GM12878 (cell line): ENCODE data around the gene TEPSIN. TPM values are rescaled to one million over a fixed set of nuclear protein-coding genes. Genes with fewer than 3 reads are reported as not detected.

ENCODE experiments used
- ATAC-seq: fragments of 200-7000 bp; cut with Tn5 transposase; 3 replicates; pipeline ENCODE4 v1.9.1; 2020; ENCODE audit warnings: mild to moderate bottlenecking, moderate library complexity
- BruUV-seq: library from RNA; stranded (reverse); fragments of 400-500 nt; replicated peaks from 2 replicates; lab custom pipeline; 2021; lab: Mats Ljungman, UMichigan
- CTCF ChIA-PET: fragments of 300-600 bp; sonication (Branson Sonifier 250); formaldehyde crosslinking; extraction: SDS; loops from one replicate; lab custom pipeline; 2021; ENCODE audit warnings: inconsistent platforms; lab: Yijun Ruan, JAX
- POLR2A ChIA-PET: fragments of 350-600 bp; formaldehyde crosslinking; extraction: SDS; loops from one replicate; lab custom pipeline; 2021; ENCODE audit warnings: inconsistent platforms; lab: Charles Lee
- RAD21 ChIA-PET: fragments of 300-600 bp; sonication (Branson Sonifier 250); formaldehyde crosslinking; loops from one replicate; lab custom pipeline; 2023; ENCODE audit warnings: antibody characterized with exemption; ENCODE audit not compliant: unreplicated experiment; lab: Charles Lee
- SMC1A ChIA-PET: fragments of 300-600 bp; sonication (Branson Sonifier 250); formaldehyde crosslinking; loops from one replicate; lab custom pipeline; 2023; ENCODE audit not compliant: unreplicated experiment, uncharacterized antibody; lab: Charles Lee
- DNase-seq: peaks from one replicate; pipeline ENCODE4 v3.0.0-alpha.2; 2011; ENCODE audit warnings: low read depth, low spot score
- FAIRE-seq: peaks from 3 replicates; lab custom pipeline; 2011; peaks lifted over from hg19 to GRCh38; lab: Jason Lieb, UNC
- H2AFZ ChIP-seq: 2 replicates; pipeline ENCODE4 v1.6.0; 2011; ENCODE audit warnings: low read depth, low read length, control low read depth; ENCODE audit not compliant: control insufficient read depth
- H3K27ac ChIP-seq: 2 replicates; pipeline ENCODE4 v1.5.1; 2011; ENCODE audit warnings: control low read depth; ENCODE audit not compliant: control insufficient read depth, insufficient read depth
- H3K27me3 ChIP-seq, 2 experiments: replicated peaks in 1 of 2; 2 replicates each; pipeline versions ENCODE4 v1.6.0 to v1.6.1; 2011; ENCODE audit warnings: low read length in 1 of 2; ENCODE audit not compliant: control insufficient read depth in 2 of 2, insufficient read depth in 2 of 2
- H3K36me3 ChIP-seq, 2 experiments: 2 replicates each; pipeline ENCODE4 v1.5.1; 2011; ENCODE audit warnings: low read length in 1 of 2; ENCODE audit not compliant: control insufficient read depth in 2 of 2, insufficient read depth in 2 of 2
- H3K4me1 ChIP-seq: 2 replicates; pipeline ENCODE4 v1.6.1; 2011; ENCODE audit warnings: mild to moderate bottlenecking, low read length, moderate library complexity, mixed read lengths; ENCODE audit not compliant: control insufficient read depth, insufficient read depth
- H3K4me2 ChIP-seq: 2 replicates; pipeline ENCODE4 v1.6.0; 2011; ENCODE audit warnings: control low read depth; ENCODE audit not compliant: control insufficient read depth, insufficient read depth
- H3K4me3 ChIP-seq: fragments of 200-600 bp; sonication (generic); 2 replicates; pipeline ENCODE4 v1.5.1; 2016
- H3K79me2 ChIP-seq: 2 replicates; pipeline ENCODE4 v1.6.0; 2011; ENCODE audit warnings: low read length; ENCODE audit not compliant: control insufficient read depth, insufficient read depth
- H3K9ac ChIP-seq: 2 replicates; pipeline ENCODE4 v1.8.0; 2011; ENCODE audit warnings: low read length, control low read depth, mixed read lengths; ENCODE audit not compliant: control insufficient read depth, insufficient read depth
- H3K9me3 ChIP-seq: replicated peaks from 3 replicates; pipeline ENCODE4 v1.5.1; 2011; ENCODE audit warnings: mild to moderate bottlenecking, low read length; ENCODE audit not compliant: control insufficient read depth, insufficient read depth
- H4K20me1 ChIP-seq: 2 replicates; pipeline ENCODE4 v1.6.0; 2011; ENCODE audit not compliant: control insufficient read depth, insufficient read depth
- ASH2L ChIP-seq: fragments of 300-600, 200-600 bp; sonication (generic); IDR thresholded peaks from 2 replicates; pipeline ENCODE4 v1.6.1; 2017; ENCODE audit warnings: low read depth, mild to moderate bottlenecking, borderline replicate concordance
- BRCA1 ChIP-seq: IDR thresholded peaks from 2 replicates; pipeline ENCODE4 v1.6.1; 2011; ENCODE audit warnings: low read depth, low read length, improper control_type of control experiment
- CHD2 ChIP-seq: IDR thresholded peaks from 2 replicates; pipeline ENCODE4 v1.6.1; 2011; ENCODE audit warnings: low read depth, low read length, improper control_type of control experiment, borderline replicate concordance
- GABPA ChIP-seq: IDR thresholded peaks from 2 replicates; pipeline ENCODE4 v1.6.1; 2014; ENCODE audit warnings: antibody characterized with exemption, low read depth, mild to moderate bottlenecking, inconsistent platforms
- HCFC1 ChIP-seq: fragments of 150-350 bp; IDR thresholded peaks from 2 replicates; pipeline ENCODE4 v1.6.1; 2014; ENCODE audit warnings: low read length
- IKZF1 ChIP-seq: fragments of 450-650 bp; conservative IDR thresholded peaks from 2 replicates; pipeline ENCODE4 v1.6.1; 2017; ENCODE audit warnings: antibody characterized with exemption, mild to moderate bottlenecking
- JUNB ChIP-seq: IDR thresholded peaks from 2 replicates; pipeline ENCODE4 v1.6.1; 2016; ENCODE audit warnings: antibody characterized with exemption, mild to moderate bottlenecking
- KLF5 ChIP-seq: fragments of 450-650 bp; IDR thresholded peaks from 2 replicates; pipeline ENCODE4 v1.6.1; 2014; ENCODE audit warnings: mild to moderate bottlenecking; ENCODE audit not compliant: partially characterized antibody
- MTA2 ChIP-seq: fragments of 450-650 bp; IDR thresholded peaks from 2 replicates; pipeline ENCODE4 v1.6.1; 2016; ENCODE audit warnings: low read depth, mild to moderate bottlenecking, moderate library complexity
- NBN ChIP-seq: fragments of 450-650 bp; IDR thresholded peaks from 2 replicates; pipeline ENCODE4 v1.6.1; 2016
- NFXL1 ChIP-seq: fragments of 450-650 bp; IDR thresholded peaks from 2 replicates; pipeline ENCODE4 v1.6.1; 2017; ENCODE audit warnings: antibody characterized with exemption, mild to moderate bottlenecking, borderline replicate concordance
- NR2C1 ChIP-seq: fragments of 450-650 bp; IDR thresholded peaks from 2 replicates; pipeline ENCODE4 v1.6.1; 2017; ENCODE audit warnings: antibody characterized with exemption, mild to moderate bottlenecking, moderate library complexity
- PBX3 ChIP-seq: IDR thresholded peaks from 2 replicates; pipeline ENCODE4 v1.6.1; 2011; ENCODE audit warnings: mild to moderate bottlenecking, low read depth, low read length, moderate library complexity; ENCODE audit not compliant: insufficient replicate concordance
- RELA ChIP-seq: fragments of 450-650 bp; IDR thresholded peaks from 2 replicates; pipeline ENCODE4 v1.8.0; 2014; ENCODE audit warnings: borderline replicate concordance; ENCODE audit not compliant: partially characterized antibody
- RUNX3 ChIP-seq: IDR thresholded peaks from 2 replicates; pipeline ENCODE4 v1.6.1; 2012; ENCODE audit warnings: low read length, inconsistent platforms
- SMAD5 ChIP-seq: IDR thresholded peaks from 2 replicates; pipeline ENCODE4 v1.6.1; 2016; ENCODE audit warnings: antibody characterized with exemption, low read depth
- SMC3 ChIP-seq: IDR thresholded peaks from 2 replicates; pipeline ENCODE4 v1.6.1; 2011; ENCODE audit warnings: low read length, improper control_type of control experiment, borderline replicate concordance
- SUPT20H ChIP-seq: IDR thresholded peaks from 2 replicates; pipeline ENCODE4 v1.6.1; 2011; ENCODE audit warnings: low read depth, mild to moderate bottlenecking, low read length, moderate library complexity, borderline replicate concordance; ENCODE audit not compliant: control insufficient read depth
- TCF7 ChIP-seq: IDR thresholded peaks from 2 replicates; pipeline ENCODE4 v1.6.1; 2014; ENCODE audit warnings: antibody characterized with exemption, borderline replicate concordance
- ZNF384 ChIP-seq: IDR thresholded peaks from 2 replicates; pipeline ENCODE4 v1.6.1; 2012; ENCODE audit warnings: low read depth, mild to moderate bottlenecking, low read length, improper control_type of control experiment, borderline replicate concordance
- WGBS: methylation state at CpG from one replicate; pipeline ENCODE4 v1.1.6; 2016; ENCODE audit warnings: low lambda C conversion rate; ENCODE audit not compliant: insufficient replicate concordance, insufficient coverage; ENCODE audit errors: missing lambda C conversion rate; 5-methylcytosine and 5-hydroxymethylcytosine counted together
- in situ Hi-C: fragments of 300-500 bp; cut with MboI; formaldehyde crosslinking; loops from 9 replicates; pipeline ENCODE4 v1.14.3; 2018; ENCODE audit warnings: mixed read lengths
- intact Hi-C: fragments of 100-400 bp; cut with micrococcal nuclease; formaldehyde crosslinking; loops from one replicate; pipeline ENCODE4 v1.14.2; 2022; ENCODE audit not compliant: unreplicated experiment
- polyA plus RNA-seq, 11 experiments: library from polyadenylated mRNA; depleted of rRNA in 4 of 11; unstranded in 6 of 11; stranded (reverse) in 5 of 11; fragments of >200 nt; fragmentation: Nextera tagmentation in 4 of 11; fragmentation: Illumina TruSeq in 1 of 11; extraction: Ambion mirVana in 4 of 11; extraction: Trizol in 1 of 11; gene quantifications; 1 replicate in 1 of 11; 2 replicates in 10 of 11; pipeline versions ENCODE4 v1.2.1 to v1.2.3, GENCODE V29; 2011 to 2016; ENCODE audit warnings: inconsistent platforms in 2 of 11, missing spikeins in 2 of 11, low read depth in 1 of 11
- total RNA-seq, 4 experiments: library from RNA; depleted of rRNA in 3 of 4; stranded (reverse); fragments of >200 nt in 3 of 4; fragmentation: Illumina TruSeq in 1 of 4; extraction: Trizol in 1 of 4; gene quantifications; 2 replicates each; pipeline versions ENCODE4 v1.2.1 to v1.2.3, GENCODE V29; 2013 to 2021
- TF ChIP-seq, protein P1 (sequence below): IDR thresholded peaks from 2 replicates; pipeline ENCODE4 v1.6.1; 2011; ENCODE audit warnings: low read depth, low read length, improper control_type of control experiment, borderline replicate concordance

TEPSIN gene
- total and polyA plus RNA-seq, 10 of the 15 experiments (the other 5 are each of a cell fraction or from before 2014, with no cell fraction given), result 0.87 to 36.7 (median 5.3) TPM

GRCh38 chr17:81274471-81274855, 35.6 kb upstream of the TEPSIN start (continued):
- TF ChIP-seq BRCA1 (no peak), IKZF1 (no peak), GABPA (no peak), RUNX3 (no peak)

GRCh38 chr17:81273698-81274470, 35.0 kb upstream of the TEPSIN start:
- Histone ChIP-seq H2AFZ (no peak overlapping the region), H3K4me1 (no peaks in the 10 kb centered on the region), H3K4me2 (no peak overlapping the region), H3K9me3 (no peaks in the 10 kb centered on the region), H3K79me2 (no peaks in the 10 kb centered on the region), H3K36me3 (peaks cover 15 to 18% of the 10 kb centered on the region in 2 experiments), H3K27ac (no peak overlapping the region), H3K27me3 (no peaks in the 10 kb centered on the region), H3K9ac (no peak overlapping the region), H3K4me3 (no peak overlapping the region), H4K20me1 (no peaks in the 10 kb centered on the region)
- DNase-seq, result no peak
- ATAC-seq, result no peak
- ChIA-PET SMC1A (no interaction called here), POLR2A (no interaction called here), CTCF (no interaction called here), RAD21 (no interaction called here)
- no TSS peak for BruUV-seq
- 99% methylated on average over 31 of the region's 31 CpGs for WGBS
- no peak for TF ChIP-seq TCF7
- TF ChIP-seq RELA, result no peak
- no peak for TF ChIP-seq CHD2
- TF ChIP-seq SMC3, result no peak
- TF ChIP-seq SMAD5, result no peak
- TF ChIP-seq ZNF384, result no peak
- no peak for TF ChIP-seq HCFC1
- TF ChIP-seq JUNB, result no peak
- no peak for TF ChIP-seq PBX3
- no peak for TF ChIP-seq NR2C1
- TF ChIP-seq SUPT20H, result no peak
- TF ChIP-seq NFXL1, result no peak
- no peak for TF ChIP-seq NBN
- TF ChIP-seq ASH2L, result no peak
- no peak for TF ChIP-seq KLF5
- TF ChIP-seq, protein P1, sequence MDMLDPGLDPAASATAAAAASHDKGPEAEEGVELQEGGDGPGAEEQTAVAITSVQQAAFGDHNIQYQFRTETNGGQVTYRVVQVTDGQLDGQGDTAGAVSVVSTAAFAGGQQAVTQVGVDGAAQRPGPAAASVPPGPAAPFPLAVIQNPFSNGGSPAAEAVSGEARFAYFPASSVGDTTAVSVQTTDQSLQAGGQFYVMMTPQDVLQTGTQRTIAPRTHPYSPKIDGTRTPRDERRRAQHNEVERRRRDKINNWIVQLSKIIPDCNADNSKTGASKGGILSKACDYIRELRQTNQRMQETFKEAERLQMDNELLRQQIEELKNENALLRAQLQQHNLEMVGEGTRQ, result no peak
- no peak for TF ChIP-seq MTA2
- no peak for FAIRE-seq
- intact Hi-C loops (no loop called here), in situ Hi-C loops (no loop called here)
